GM19324 (cell line): Measurements from ENCODE around the gene JADE2.
A peak's percentile ranks its signal among the peaks of the same experiment; 100 is the strongest.
"Not testable (repeated sequence)": the region's sequence is repeated elsewhere in the genome, so short reads cannot be mapped to it uniquely, and the experiment has no call there.

Experiments used
- ATAC-seq: cut with Tn5 transposase; IDR thresholded peaks from one replicate; pipeline ENCODE4 v1.9.1; 2021; ENCODE audit warnings: mild to moderate bottlenecking, moderate library complexity; ENCODE audit not compliant: unreplicated experiment, low FRiP score

Gene JADE2

GRCh38 chr5:134580001-134580460, 54.6 kb downstream of the JADE2 start:
- no peak for ATAC-seq

- no peak for ATAC-seq
Observed at GRCh38 chr5:134581241-134581981, 55.9 kb downstream of the JADE2 start.

GRCh38 chr5:134582281-134582680, 56.8 kb downstream of the JADE2 start:
- ATAC-seq = no peak

GRCh38 chr5:134582941-134583340, 57.5 kb downstream of the JADE2 start:
- no peak for ATAC-seq

- no peak for ATAC-seq
Observed at GRCh38 chr5:134583766-134584165, 58.3 kb downstream of the JADE2 start.

- no peak for ATAC-seq
Observed at GRCh38 chr5:134584662-134585061, 59.2 kb downstream of the JADE2 start.

GRCh38 chr5:134585966-134586365, 60.5 kb downstream of the JADE2 start:
- no peak for ATAC-seq

- ATAC-seq = peak; percentile 59
Observed at GRCh38 chr5:134586866-134587524, 61.5 kb downstream of the JADE2 start.

GRCh38 chr5:134590992-134591659, 65.7 kb downstream of the JADE2 start:
- ATAC-seq = no peak

GRCh38 chr5:134592141-134592746, 66.8 kb downstream of the JADE2 start:
- no peak for ATAC-seq

GRCh38 chr5:134594336-134594735, 68.9 kb downstream of the JADE2 start:
- ATAC-seq = no peak

GRCh38 chr5:134594797-134595457, 69.5 kb downstream of the JADE2 start:
- ATAC-seq = peak; percentile 77

GRCh38 chr5:134595458-134595838, 70.0 kb downstream of the JADE2 start:
- ATAC-seq = no peak

- ATAC-seq = not testable (repeated sequence)
Observed at GRCh38 chr5:134599820-134600219, 74.3 kb downstream of the JADE2 start.

GRCh38 chr5:134600600-134600999, 75.1 kb downstream of the JADE2 start:
- no peak for ATAC-seq

GRCh38 chr5:134603059-134603458, 77.6 kb downstream of the JADE2 start:
- no peak for ATAC-seq

- no peak for ATAC-seq
Observed at GRCh38 chr5:134604908-134605307, 79.4 kb downstream of the JADE2 start.

GRCh38 chr5:134606726-134607125, 81.3 kb downstream of the JADE2 start:
- ATAC-seq = no peak

- peak; percentile 22 for ATAC-seq
Observed at GRCh38 chr5:134608555-134608954, 83.1 kb downstream of the JADE2 start.

- ATAC-seq = peak; percentile 43
Observed at GRCh38 chr5:134609232-134609851, 83.9 kb downstream of the JADE2 start.
